RPMI7951 (cell line): Measurements from ENCODE around the gene RAD51D. TPM values are rescaled to one million over a fixed set of nuclear protein-coding genes. Genes with fewer than 3 reads are reported as not detected.
A peak's percentile ranks its signal among the peaks of the same experiment; 100 is the strongest.
"Not testable (repeated sequence)": the region's sequence is repeated elsewhere in the genome, so short reads cannot be mapped to it uniquely, and the experiment has no call there.

Experiments used
- DNase-seq: peaks from one replicate; pipeline ENCODE4 v3.0.0-alpha.2; 2012; ENCODE audit warnings: low read depth
- total RNA-seq: library from RNA; depleted of rRNA; stranded (reverse); fragments of >200 nt; shearing (Covaris generic); gene quantifications from 2 replicates; pipeline ENCODE4 v1.2.3, GENCODE V29; 2014

RAD51D gene
- total RNA-seq, 1 experiment from 2014 or later: 4.2 TPM

DNA sequence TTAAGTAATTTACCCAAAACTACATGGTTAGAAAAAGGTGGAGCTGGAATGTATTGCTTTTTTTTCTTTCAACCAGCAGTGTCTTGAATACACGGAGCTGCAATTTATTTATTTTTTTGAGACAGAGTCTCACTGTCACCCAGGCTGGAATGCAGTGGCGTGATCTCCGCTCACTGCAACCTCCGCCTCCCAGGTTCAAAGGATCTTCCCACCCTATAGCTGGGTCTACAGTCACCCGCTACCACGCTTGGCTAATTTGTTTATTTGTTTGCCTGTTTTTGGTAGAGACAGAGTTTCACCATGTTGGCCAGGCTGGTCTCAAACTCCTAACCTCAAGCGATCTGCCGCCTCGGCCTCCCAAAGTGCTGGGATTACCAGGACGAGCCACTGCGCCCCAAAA is 29.0 kb downstream of the RAD51D start:
- not testable (repeated sequence) for DNase-seq

DNA sequence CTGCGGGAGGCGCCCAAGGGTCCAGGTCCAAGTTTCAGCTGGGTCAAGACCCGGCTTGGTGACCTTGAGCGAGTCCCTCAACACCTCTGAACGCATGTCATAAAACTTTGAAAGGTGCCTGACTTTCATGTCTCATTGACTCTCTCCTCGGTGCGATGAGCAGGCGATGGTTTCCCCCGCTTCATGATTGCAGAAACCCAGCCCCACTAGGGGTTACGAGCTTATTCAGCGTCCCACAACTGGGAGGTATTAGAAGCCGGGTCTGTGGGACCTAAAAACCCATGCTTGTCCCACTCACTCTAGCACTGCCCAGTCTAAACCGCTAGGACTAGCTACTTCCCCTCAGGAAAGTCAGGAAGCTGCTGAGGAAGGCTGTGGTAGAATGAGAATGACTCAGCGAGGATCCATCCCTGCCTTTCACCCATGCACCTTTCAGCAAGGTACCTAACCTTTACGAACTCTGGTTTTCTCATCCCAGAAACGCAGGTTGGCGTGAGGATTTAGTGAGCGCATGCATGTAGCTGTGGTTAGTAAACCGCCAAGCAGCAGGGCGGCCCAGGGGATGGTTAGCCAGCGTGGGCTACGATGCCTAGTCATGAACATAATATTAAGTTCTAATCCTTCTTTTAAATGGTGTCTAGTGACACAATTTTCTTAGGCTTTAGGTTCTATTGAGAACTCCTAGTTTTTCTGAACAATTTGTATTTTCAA is 29.9 kb downstream of the RAD51D start:
- DNase-seq: peak; percentile 73

DNA sequence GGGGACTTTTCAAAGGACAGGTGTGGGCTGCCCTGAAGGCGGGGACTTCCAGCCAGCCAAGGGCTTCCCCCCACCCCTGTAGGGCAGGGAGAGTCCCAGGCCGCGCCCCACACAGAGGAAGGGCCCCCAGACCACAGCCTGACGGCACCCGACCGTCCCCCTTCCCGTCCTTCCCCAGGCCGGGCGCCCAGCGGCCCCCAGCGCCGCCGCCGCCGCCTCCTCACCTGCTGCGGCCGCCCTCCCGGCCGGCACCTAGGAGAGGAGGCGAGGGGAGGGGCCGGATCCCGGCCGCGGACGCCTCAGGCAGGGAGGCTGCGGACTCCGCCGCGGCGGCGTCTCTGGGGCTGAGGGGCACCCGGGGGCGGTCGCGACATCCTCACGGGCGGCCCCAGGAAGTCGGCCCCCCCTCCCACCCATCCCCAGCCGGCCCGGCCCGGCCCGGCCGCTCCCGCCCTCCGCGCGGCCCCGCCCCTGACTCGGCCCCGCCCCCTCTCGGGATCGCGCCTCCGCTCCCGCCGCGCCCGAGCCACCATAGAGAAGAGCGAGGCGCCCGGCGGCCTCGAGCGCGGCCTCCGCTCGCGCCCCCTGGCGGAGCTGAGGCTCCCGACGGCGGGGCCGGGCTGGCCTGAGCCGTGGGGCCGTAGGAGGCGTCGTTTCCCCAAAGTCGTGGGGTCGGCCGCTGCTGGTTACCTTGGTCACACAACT is 30.6 kb downstream of the RAD51D start:
- peak; percentile 78 for DNase-seq

DNA sequence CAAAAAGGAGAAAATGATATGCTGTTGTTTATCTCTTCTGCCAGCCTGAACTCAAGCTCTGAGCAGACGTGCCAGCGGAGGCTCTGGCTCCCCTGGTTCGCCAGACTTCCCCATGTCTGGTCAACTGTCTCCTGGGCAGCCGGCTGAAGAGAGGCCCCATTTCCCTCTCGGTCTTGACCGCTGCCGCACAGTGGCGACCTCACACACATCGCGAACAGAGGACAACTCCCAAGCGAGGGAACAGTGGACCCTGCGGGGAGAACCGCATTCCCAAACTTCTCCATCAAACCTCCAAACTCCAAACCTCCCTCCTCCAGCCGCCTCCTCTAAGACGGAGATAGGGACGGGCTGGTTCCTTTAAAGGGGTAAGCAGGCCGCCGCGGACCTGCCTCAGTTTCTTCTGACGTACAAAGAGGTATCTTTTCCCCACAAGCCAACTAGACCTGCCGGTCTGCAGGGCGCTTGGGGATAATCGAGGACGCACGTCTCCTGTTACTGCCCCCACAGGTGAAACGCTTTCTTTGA is 31.2 kb downstream of the RAD51D start:
- DNase-seq: peak; percentile 68

DNA sequence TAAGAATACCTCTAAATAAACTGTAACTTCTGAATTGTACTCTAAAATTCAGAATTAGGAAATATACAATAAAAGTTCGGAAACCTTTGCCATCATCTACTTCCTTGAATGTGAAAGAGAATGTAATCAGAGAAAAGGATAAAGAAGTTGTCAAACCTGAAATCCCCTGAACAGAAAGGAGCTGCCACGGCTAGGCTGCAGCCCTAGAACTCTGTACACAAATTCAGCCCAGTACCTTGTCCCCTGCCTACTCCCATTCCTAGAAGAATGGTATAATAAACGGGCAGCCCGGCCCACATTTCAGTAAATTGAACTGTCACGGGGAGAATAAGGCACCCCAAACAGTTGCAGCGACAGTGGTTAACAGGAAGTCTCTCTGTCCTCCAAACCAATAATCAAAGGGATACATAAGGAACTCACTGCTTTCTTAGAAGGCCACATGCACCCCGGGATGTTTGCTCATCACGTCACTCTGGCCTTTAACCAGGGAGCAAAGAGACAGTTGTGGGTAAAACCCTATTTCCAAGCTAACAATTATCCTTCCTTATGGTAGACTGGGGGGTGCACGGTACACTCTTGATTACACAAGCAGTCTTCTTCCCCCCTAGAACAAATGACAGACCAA is 31.8 kb downstream of the RAD51D start:
- no peak for DNase-seq

DNA sequence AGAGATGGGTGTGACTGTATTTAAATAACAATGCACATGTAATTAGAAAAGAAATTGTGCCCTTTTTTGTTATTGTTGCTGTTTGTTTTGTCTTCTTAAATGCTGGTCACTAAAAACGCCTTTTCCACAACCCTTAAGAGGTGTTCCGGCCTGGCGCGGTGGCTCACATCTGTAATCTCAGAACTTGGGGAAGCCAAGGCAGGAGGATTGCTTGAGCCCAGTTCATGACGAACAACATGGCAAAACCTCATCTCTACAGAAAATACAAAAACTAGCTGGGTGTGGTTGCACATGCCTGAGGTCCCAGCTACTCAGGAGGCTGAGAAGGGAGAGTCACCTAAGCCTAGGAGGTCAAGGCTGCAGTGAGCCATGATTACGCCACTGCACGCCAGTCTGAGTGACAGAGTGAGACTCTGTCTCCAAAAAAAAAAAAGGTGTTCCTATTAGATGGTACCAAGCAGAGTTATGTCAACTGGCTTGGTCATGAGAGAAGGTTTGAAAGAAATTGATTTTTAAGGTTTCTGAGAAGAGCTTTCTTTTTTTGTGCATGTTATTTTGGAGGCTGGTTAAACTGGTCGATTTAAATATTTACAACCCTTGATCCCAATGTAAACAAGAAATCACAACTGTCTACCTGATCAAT is 32.6 kb downstream of the RAD51D start:
- DNase-seq: no peak

DNA sequence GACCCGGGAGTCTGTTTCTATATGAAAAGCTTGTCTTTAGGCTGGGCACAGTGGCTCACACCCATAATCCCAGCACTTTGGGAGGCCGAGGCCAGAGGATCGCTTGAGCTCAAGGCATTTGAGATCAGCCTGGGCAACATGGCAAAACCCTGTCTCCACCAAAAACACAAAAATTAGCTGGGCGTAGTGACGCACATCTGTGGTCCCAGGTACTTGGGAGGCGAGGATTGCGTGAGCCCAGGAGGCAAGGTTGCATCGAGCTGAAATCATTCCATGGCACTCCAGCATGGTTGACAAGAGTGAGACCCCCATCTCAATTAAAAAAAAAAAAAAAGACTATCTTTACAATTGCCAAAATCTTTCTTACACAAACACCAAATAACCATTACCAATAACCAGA is 33.5 kb downstream of the RAD51D start:
- DNase-seq: no peak

DNA sequence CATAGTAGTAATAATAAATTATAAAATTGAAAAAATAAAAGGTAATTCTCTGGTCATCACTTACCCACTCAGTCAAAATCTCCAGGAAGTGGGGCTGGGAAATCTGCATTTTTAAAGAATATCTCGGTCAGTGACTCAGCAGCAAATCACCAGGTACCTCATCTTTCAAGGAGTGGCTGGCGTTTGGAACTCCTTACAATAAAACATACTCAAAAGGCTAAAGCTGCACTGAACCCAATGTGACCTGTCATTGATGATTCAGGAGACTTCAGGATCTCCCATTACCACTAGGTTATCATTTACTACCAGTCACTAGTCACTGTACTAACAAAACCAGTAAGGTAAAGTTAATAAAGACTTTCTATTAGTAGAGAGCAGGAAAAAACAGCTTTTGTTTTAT is 34.7 kb downstream of the RAD51D start:
- DNase-seq: peak; percentile 42

DNA sequence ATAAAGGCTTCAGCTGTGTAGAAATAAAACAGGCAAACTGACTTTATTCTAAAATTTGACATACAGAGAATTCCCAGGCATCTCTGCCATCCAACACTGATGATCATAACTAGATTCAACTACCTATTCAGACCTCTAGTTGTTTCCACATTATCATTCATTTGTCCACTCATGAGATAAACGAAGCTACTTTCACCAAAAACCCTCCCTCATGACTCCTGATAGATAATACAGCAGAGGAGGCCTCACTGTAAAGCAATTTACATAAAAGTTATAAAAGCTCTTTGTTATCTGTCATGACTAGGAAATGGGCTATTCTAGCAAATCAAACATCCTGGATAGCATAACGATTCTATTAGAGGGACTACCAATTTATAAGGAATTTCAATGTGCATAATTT is 36.6 kb downstream of the RAD51D start:
- no peak for DNase-seq

DNA sequence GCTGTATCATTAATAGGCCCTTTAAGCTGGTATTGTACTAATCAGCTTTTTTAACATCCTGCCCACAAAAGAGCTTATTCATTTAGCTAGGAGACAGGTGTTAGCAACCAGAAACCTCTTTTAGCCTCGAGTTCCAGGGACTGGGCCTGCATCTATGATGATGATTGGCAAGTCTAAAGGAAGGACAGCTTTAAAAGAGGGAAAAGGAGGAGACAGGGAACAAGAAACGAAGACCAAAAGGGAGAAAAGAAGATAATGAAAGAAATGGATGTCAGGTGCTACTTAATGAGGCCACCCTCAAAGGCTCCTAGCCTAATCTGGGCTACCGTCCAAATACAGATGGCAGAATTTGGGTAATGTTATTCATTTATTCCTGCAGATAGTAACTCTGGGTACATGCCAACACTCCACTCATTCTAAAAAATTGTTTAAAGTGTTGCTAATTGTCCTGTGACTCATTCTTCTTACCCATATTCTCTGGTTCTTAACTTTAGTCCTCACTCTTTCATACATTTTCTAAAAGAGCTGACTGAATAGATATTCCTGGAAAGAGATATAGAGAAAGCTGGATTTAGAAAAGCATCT is 37.5 kb downstream of the RAD51D start:
- DNase-seq: peak; percentile 89

DNA sequence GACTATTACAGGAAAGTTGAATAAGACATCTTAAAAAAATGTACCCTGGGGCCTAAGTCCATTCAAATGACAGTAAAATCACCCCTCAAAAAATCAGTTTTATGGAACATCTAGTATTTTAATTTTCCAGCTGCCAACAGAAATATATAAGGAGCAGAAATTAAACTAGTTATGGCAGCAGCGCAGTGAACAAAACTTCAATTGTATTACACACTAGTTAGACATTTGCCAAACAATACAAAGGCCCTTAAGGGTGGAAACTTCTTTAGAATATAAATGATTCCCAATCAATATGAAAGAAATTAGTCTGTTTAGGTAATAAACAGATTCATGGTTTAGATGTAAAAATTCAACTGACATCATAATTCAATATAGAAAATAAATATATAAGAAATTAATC is 38.0 kb downstream of the RAD51D start:
- DNase-seq: no peak

DNA sequence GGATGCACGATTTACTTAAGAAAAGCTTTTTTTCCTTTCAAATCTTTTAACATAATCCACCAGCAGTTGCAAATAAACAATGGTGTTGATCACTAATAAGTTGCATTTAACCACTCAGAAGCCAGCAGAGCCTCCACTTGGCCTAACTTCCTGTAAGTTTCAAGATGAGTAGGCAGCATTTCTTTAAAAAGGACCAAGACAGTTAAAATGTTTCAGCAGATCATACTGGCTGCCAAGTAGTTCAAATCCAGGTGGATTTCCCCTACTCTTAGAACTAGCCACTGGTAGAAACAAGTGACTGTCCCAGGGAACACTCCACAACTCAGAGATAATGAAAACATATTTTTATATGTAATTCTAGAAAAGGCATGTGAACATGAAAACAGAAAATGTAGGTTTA is 39.1 kb downstream of the RAD51D start:
- no peak for DNase-seq

DNA sequence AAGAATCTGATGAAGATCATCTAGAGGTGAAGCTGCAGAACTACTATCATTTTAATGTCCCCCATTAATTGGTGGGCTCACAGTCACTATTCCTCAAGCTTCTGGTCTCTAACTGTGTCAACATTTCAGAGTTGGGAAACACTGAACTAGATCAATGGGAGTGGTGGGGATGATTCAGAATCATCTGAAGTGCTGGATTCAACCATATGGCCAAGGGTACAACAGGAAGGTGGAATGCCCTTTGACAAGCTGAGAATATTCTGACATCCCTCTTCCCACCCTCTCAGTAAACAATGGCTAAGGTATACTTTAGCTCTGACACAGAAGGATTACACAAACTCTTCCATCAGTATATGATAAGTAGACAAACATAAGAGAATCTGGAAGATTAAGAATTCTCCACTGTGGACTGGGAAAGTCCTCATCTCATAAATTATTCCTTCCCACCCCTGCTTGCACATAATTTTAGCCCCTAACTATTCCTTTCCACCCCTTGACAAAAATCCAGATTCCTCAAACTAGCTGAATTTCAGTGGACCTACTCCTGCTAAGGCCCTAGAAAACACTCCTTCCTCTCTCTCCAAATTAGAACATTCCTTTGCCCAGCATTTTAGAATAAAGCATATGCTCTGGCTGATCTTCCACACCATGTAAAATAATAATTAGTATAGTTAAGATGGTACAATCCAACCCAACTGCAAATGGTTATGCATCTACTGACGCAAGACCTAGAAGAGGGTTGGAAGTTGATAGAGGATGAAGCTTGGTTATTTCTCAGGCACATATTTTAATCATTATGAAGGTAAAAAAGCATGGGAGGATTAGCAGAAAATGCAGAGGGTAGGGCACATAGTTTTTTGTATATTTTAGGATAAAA is 39.9 kb downstream of the RAD51D start:
- DNase-seq: no peak

DNA sequence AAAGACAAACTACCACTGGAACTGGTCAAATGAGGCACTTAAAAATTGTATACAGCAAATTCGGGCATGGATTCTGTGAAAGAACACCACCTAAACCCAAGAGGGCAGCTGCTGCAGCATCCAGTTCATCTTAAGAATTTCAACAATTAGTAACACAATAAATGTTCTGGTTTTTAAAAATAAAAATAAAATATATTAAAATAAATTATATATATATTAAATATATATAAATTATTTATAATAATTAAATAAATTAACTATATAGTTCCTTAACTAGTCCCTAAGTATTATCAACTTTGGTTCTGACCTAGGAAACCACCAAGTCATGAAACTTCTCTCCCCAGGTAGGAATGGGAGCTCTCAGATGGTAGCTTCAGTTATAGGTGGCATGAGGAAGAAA is 42.8 kb downstream of the RAD51D start:
- no peak for DNase-seq

DNA sequence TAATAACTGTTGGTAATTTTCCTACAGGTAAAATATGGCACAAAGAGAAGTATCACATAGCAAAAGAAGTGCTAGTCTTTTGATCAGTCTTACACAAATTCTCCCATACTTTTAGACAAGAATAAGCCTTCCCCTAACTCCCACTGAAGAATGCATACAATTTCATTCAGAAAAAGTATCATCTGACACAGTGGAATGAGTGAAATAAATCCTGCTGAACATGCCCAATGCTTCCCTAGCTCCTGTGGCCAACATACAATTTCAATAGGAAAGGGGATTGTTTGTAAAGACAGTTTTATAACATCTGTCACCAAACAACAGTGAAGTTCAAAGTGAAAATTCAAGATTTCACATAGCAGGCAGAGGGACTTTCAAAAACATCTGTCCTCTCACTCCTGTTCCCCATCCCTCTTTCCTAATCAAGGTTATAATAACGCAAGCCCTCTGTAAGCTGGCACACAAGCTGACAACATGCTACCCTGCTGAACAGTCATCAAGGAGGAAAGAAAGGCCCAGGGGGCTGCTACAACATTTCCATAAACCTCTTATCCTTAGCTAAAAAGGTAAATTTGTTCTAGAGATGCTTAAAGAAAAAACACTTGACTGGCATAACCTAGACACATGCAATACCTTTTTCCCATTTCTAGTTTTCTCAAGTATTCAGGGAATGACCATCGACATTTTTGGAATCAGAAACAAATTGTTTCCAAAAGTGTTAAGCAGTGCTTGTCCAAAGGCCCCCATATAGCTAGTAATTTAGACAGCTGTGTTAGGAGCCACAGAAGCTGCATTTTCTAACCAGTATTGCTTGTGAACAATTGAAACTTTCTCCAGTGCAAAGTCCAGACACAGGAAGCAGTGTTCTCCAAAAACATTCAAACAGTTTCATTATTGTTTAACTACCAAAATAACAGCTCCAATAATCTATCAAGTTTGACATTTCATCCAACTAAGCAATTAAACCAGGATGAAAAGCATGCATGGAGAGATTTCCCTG is 44.7 kb downstream of the RAD51D start:
- DNase-seq: peak; percentile 14

DNA sequence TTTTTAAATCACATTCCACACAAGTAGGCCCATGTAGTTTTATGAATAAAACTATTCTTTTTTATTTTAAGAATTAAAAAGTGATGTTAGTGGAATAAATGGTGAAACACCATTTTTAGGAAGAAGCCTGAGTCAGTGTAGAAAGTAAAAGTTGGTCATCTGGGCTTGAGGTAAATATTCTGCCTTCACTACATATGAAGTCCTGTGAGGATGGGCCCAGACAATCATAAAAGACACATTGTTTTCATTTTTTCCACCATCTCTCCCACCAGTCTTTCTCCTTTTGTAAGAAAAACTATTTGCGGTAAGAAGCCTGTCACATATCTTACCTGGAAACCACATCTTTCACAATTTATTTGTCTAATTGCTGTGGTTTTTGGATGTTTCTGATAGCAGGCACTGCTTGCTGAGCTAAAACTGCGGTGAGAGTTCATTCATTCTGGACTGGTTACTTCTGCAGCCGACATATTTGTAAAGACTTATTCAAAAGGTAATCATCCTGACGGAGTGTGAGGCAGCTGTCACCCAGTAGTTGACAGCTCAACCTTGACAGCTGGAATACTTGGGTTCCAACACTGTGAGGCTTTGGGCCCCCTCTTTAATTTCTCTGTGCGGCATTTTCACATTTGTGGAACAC is 45.6 kb downstream of the RAD51D start:
- no peak for DNase-seq

DNA sequence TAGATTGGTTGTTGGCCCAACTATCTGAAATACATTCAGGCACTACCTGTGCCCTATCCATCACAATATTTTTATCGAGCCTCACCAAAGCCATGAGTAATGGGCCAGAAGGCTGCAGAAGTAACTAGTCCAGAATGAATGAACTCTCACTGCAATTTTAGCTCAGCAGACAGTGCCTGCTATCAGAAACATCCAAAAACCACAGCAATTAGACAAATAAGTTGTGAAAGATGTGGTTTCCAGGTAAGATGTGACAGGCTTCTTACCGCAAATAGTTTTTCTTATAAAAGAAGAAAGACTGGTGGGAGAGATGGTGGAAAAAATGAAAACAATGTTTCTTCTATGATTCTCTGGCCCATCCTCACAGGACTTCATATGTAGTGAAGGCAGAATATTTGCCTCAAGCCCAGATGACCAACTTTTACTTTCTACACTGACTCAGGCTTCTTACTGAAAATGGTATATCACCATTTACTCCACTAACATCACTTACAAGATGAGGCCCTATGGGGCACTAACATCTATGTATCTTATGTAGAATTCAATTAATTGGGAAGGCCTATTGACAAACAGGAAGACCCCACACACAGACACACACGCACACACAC is 46.4 kb downstream of the RAD51D start:
- DNase-seq: no peak

DNA sequence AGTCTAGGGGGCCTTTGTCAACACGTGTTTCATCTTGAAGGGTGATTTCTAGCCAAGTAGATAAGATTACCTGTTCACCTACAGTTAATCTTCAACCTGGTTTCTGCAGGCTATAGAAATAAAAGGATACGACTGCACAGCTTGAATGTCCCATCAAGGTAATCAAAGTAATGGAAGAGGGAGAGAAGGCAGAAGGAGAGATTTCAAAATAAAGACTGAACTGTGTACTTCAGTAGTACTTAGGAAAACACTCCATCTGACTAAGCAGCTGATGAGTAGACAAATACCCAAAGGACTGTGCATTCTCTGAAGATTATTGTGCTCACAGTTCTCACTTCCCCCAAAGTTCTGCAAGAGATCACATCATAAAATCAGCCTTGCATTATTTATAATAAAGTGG is 50.3 kb downstream of the RAD51D start:
- DNase-seq: no peak

DNA sequence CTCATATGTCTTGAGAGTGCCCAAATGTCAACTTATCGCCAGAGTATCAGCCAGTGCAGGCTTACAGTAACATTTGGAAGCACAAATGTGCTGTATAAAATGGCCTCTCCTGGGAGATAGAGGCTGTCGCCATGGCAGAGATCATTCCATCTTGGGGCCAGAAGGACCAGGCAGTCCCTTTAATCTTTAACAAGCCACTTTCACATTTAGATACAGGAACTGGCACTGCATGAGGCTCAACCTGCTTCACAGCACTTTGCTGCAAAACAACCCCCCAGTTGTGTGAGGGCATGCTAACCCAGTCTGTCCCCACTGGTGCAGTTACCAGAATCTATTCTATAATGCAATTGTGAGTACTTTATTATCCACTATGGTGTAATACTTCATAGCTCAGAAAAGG is 51.4 kb downstream of the RAD51D start:
- DNase-seq: no peak
